ENCODE results near the gene USP6NL. TPM values are rescaled to one million over a fixed set of nuclear protein-coding genes. Genes with fewer than 3 reads are reported as not detected.

USP6NL gene
- total and polyA plus RNA-seq, 2 of the 13 experiments (the other 11 are each of a cell fraction or from before 2014, with no cell fraction given): 10.5 to 22.9 TPM

DNA sequence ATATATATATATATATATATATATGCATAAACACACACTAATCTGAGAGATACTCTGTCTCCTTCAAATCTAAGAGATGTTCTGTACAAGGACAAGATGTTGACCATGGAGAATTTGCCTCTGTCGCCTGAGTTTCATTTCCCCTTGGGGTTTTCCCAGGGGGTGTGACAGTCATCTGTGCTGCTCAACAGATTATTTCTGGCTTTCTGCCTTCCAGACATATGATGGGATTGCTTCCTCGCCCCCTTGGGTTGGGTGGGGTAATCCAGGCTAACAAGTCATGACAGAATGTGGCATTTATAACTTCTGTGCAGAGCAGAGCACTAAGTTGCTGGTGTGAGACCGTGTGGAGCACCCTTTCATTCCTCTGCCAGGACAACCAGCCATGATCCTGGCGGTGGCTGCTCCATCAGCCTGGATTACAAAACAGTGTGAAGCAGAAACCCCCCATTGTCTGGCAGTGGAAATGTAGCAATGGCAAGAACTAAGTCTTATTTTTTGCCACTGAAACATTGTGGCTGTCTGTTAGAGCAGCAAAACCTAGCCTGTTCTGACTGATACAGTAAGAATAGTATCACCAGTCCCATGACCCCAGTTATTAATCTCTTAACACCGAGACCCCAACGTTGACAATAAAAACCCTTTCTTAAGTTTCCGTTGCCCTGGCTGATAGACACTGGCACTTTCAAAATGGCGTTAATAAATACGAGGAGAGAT lies 13.7 kb upstream of the USP6NL start:
- Histone ChIP-seq H3K27ac (ENCODE audit: extremely low read length, insufficient read depth, low read length) (no peak overlapping the region), H4K20me1 (ENCODE audit: insufficient read depth, low read length) (no peaks in the 10 kb centered on the region), H2AFZ (ENCODE audit: low read length) (no peak overlapping the region), H3K36me3 (replicated peaks in 1 of 2; ENCODE audit: control insufficient read depth in 1 of 2, insufficient read depth in 2 of 2, low read length in 2 of 2) (no peaks in the 10 kb centered on the region), H3K79me2 (ENCODE audit: insufficient read depth, low read length) (no peaks in the 10 kb centered on the region), H3K9me3 (ENCODE audit: low read length) (no peaks in the 10 kb centered on the region), H3K4me2 (ENCODE audit: low read depth, low read length) (0 out of 2 replicates have a peak overlapping the region, but pooled peaks have one; percentile 39), H3K9ac (ENCODE audit: insufficient read depth, low read depth, low read length) (no peak overlapping the region), H3K4me3 (replicated peaks in 1 of 3; ENCODE audit: insufficient read depth in 1 of 3, low read depth in 2 of 3, low read length in 3 of 3) (no peak overlapping the region), H3K27me3 (ENCODE audit: control insufficient read depth in 1 of 2, insufficient read depth in 2 of 2, low read length in 2 of 2) (no peaks in the 10 kb centered on the region), H3K4me1 (ENCODE audit: insufficient read depth, low read length) (0 out of 2 replicates have a peak, but pooled peaks cover 17% of the 10 kb centered on the region)
- DNase-seq (ENCODE audit: low spot score) (no peak), ATAC-seq (no peak), FAIRE-seq (no peak)
- no TSS peak for BruUV-seq (replicated peaks)
- intact Hi-C loops (cut with micrococcal nuclease; ENCODE audit: unreplicated experiment) (no loop called here), in situ Hi-C loops (cut with HindIII; ENCODE audit: extremely low pct_ligation_motif_present, low pct_unique_long_range_greater_than_20kb) (no loop called here)
- POLR2A ChIA-PET: no interaction called here
- CTCF ChIA-PET (ENCODE audit: low intra/inter-chr PET ratio, low total read pairs): no interaction called here
- WGBS (ENCODE audit: low lambda C conversion rate): 27% methylated on average over 8 of the region's 9 CpGs
- peak; percentile 97 for TF ChIP-seq ZNF12 (CRISPR knock-in tag; IDR thresholded peaks at IDR 0.05)
- TF ChIP-seq TOE1 (CRISPR knock-in tag; IDR thresholded peaks at IDR 0.05): no peak

DNA sequence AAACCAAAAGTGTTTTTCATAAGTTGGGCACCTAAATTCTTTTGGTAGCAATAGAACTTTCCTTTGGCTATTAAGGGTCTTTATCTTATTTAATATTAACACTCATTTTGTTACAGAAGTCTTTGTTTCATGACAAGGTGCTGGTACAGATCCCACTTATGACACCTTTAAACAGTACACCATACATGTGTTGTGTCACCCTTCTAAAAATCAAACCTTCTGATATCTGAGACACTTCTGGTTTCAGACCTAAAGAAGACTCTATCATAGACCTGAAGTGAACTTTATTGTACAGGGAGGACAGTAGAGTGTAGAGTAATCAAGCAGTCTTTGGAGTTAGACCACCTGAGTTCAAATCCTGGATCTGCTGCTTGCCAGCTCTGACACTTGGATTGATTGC lies 5.8 kb upstream of the USP6NL start:
- ChIA-PET POLR2A (no interaction called here), CTCF (ENCODE audit: low intra/inter-chr PET ratio, low total read pairs) (no interaction called here)
- Histone ChIP-seq H3K4me2 (ENCODE audit: low read depth, low read length) (no peak overlapping the region), H3K27ac (ENCODE audit: extremely low read length, insufficient read depth, low read length) (no peak overlapping the region), H3K9me3 (ENCODE audit: low read length) (peaks cover 6% of the 10 kb centered on the region), H4K20me1 (ENCODE audit: insufficient read depth, low read length) (no peaks in the 10 kb centered on the region), H3K4me3 (replicated peaks in 1 of 3; ENCODE audit: insufficient read depth in 1 of 3, low read depth in 2 of 3, low read length in 3 of 3) (no peak overlapping the region), H3K79me2 (ENCODE audit: insufficient read depth, low read length) (no peaks in the 10 kb centered on the region), H3K27me3 (ENCODE audit: control insufficient read depth in 1 of 2, insufficient read depth in 2 of 2, low read length in 2 of 2) (no peaks in the 10 kb centered on the region), H3K36me3 (replicated peaks in 1 of 2; ENCODE audit: control insufficient read depth in 1 of 2, insufficient read depth in 2 of 2, low read length in 2 of 2) (no peaks in the 10 kb centered on the region), H2AFZ (ENCODE audit: low read length) (no peak overlapping the region), H3K4me1 (ENCODE audit: insufficient read depth, low read length) (peaks cover 48% of the 10 kb centered on the region), H3K9ac (ENCODE audit: insufficient read depth, low read depth, low read length) (no peak overlapping the region)
- no TSS peak for BruUV-seq (replicated peaks)
- TF ChIP-seq FLYWCH1 (CRISPR knock-in tag; IDR thresholded peaks at IDR 0.05) (no peak), WIZ (CRISPR knock-in tag; IDR thresholded peaks at IDR 0.05) (no peak), PTBP1 (IDR thresholded peaks at IDR 0.05; ENCODE audit: low read depth, low read length, poor library complexity, severe bottlenecking) (no peak), KMT2A (CRISPR knock-in tag; IDR thresholded peaks at IDR 0.05) (no peak)
- TF ChIP-seq, protein P1, sequence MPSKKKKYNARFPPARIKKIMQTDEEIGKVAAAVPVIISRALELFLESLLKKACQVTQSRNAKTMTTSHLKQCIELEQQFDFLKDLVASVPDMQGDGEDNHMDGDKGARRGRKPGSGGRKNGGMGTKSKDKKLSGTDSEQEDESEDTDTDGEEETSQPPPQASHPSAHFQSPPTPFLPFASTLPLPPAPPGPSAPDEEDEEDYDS (CRISPR knock-in tag; IDR thresholded peaks at IDR 0.05): no peak
- no peak for ATAC-seq
- in situ Hi-C loops (cut with HindIII; ENCODE audit: extremely low pct_ligation_motif_present, low pct_unique_long_range_greater_than_20kb): loop anchor here (10.0 kb wide), 1 partner anchor 108 kb away; no protein-coding TSS in a partner anchor
- intact Hi-C loops (cut with micrococcal nuclease; ENCODE audit: unreplicated experiment): loop anchor here (2.0 kb wide), 1 partner anchor 74 kb away; no protein-coding TSS in a partner anchor
- no peak for DNase-seq (ENCODE audit: low spot score)
- no peak for FAIRE-seq

All from HepG2 (cell line).